ENCODE measurements around the gene GDF2.

GDF2 gene

DNA sequence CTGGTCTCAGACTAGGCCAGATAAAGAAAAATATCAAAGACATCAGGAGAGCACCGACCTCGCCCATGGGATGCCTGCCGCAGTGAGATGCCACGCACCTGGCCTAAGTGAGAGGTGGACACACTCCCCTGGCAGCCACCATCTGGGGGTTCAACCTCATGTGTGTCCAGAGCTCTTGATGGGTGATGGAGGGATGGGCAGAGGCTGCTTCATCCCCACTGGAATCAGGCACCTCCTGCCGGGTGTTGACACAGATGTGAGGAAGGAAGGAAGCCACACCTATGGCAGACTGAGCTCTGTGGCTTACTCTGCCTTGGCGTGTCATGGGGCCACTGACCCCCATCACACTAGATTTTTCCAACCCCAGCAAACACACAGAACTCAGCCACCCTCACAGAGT, 50.5 kb downstream of the GDF2 start:
- H3K4me3 ChIP-seq (ENCODE audit: low read depth, low read length) = no peak overlapping the region
- DNase-seq (ENCODE audit: low read depth) = no peak
- TF ChIP-seq MYC (IDR thresholded peaks at IDR 0.05; ENCODE audit: low read depth, low read length) = no peak
- TF ChIP-seq, protein P1, sequence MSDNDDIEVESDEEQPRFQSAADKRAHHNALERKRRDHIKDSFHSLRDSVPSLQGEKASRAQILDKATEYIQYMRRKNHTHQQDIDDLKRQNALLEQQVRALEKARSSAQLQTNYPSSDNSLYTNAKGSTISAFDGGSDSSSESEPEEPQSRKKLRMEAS (IDR thresholded peaks at IDR 0.05; ENCODE audit: low read depth, low read length) = no peak
- no peak for TF ChIP-seq POLR2A (IDR thresholded peaks at IDR 0.05; ENCODE audit: extremely low read depth, insufficient read length)
- TF ChIP-seq, protein P2, sequence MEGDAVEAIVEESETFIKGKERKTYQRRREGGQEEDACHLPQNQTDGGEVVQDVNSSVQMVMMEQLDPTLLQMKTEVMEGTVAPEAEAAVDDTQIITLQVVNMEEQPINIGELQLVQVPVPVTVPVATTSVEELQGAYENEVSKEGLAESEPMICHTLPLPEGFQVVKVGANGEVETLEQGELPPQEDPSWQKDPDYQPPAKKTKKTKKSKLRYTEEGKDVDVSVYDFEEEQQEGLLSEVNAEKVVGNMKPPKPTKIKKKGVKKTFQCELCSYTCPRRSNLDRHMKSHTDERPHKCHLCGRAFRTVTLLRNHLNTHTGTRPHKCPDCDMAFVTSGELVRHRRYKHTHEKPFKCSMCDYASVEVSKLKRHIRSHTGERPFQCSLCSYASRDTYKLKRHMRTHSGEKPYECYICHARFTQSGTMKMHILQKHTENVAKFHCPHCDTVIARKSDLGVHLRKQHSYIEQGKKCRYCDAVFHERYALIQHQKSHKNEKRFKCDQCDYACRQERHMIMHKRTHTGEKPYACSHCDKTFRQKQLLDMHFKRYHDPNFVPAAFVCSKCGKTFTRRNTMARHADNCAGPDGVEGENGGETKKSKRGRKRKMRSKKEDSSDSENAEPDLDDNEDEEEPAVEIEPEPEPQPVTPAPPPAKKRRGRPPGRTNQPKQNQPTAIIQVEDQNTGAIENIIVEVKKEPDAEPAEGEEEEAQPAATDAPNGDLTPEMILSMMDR (IDR thresholded peaks at IDR 0.05; ENCODE audit: low read depth, low read length) = no peak

DNA sequence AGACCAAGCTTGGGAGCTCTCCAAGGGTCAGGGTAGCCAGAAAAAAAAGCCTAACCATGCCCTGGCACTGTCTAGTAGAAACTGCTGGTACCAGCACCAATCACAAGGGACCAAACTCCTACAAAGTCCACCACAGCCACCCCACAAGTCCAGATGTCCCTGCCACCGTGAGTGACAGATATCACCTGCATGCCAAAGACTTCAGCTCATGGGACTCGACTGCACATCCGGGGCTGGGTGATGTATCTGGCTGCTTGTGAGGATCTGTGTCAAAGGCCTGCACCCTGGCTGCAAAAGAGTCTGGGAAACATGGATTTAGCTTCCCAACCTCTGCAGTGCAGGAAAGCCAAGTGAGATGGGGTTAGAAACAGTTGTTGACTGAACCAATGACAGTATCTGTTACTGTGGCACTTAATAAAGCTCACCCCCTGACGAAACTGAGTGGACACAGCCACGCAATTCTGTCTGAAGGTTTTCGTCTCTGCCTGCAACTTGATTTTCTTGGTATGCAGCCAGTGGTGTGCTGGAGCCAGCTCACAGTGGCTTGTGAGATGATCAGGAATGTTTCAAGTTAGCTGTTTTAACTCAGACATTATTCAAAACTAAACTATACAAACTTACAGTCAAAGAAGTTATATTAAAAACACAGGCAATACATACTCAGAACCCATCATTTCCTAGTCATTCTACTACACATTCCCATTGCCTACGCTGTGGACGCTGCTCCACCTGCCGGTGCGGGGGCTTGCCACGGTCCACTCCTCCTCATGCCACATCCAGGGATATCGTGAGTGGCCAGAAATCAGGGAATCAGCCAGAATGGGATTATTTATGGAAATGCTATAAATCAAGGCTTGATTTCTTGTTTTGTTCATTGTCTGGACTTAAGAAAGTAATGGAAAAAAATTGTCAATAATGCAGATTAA, 52.6 kb downstream of the GDF2 start:
- TF ChIP-seq POLR2A (IDR thresholded peaks at IDR 0.05; ENCODE audit: extremely low read depth, insufficient read length) (no peak), MYC (IDR thresholded peaks at IDR 0.05; ENCODE audit: low read depth, low read length) (no peak)
- TF ChIP-seq, protein P2 (IDR thresholded peaks at IDR 0.05; ENCODE audit: low read depth, low read length) = no peak
- TF ChIP-seq, protein P1 (IDR thresholded peaks at IDR 0.05; ENCODE audit: low read depth, low read length) = no peak
- DNase-seq (ENCODE audit: low read depth) = no peak
- H3K4me3 ChIP-seq (ENCODE audit: low read depth, low read length) = no peak overlapping the region

DNA sequence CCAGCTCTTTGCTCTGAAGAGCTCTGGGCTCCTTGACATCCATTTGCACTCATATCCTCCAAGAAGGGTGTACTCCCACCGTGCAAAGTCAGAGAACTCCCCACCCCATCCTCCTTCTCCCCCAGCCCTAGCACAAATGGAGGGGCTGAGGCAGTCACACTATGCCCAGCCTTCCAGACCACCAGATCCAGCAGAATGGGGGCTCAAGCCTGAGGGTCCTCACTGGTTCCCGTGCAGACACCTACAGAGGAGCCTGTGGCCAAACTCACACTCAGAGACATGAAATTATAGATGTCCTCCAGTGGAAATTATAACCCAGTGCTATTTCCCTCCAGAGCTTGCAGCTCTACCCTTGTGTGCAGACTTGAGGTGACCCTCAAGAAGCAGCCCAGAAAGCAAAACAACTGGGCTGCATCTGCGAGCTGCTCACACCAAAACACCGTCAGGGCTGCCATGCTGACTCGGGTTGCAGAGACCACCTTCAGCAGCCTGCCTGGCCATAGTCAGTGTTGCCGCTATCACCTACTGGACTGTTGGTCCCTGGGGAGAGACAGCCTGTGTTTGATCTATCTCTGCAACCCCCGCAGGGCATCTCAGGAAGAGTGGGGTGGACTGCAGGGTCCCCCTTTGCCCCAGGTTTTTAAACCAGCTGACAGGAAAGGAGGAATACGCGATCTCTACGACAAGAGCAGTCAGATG, 54.4 kb downstream of the GDF2 start:
- TF ChIP-seq MYC (IDR thresholded peaks at IDR 0.05; ENCODE audit: low read depth, low read length) = no peak
- no peak for TF ChIP-seq POLR2A (IDR thresholded peaks at IDR 0.05; ENCODE audit: extremely low read depth, insufficient read length)
- TF ChIP-seq, protein P2 (IDR thresholded peaks at IDR 0.05; ENCODE audit: low read depth, low read length) = no peak
- TF ChIP-seq, protein P1 (IDR thresholded peaks at IDR 0.05; ENCODE audit: low read depth, low read length) = no peak
- no peak overlapping the region for H3K4me3 ChIP-seq (ENCODE audit: low read depth, low read length)
- DNase-seq (ENCODE audit: low read depth) = no peak
